NCI-H510A (cell line): ENCODE results near the gene ARHGAP24.
"Not testable (repeated sequence)": the region's sequence is repeated elsewhere in the genome, so short reads cannot be mapped to it uniquely, and the experiment has no call there.

Experiments used
- DNase-seq: peaks from one replicate; lab custom pipeline; 2025; lab: John Stamatoyannopoulos, UW

ARHGAP24 gene

GRCh38 chr4:85861064-85861765 is 386.3 kb downstream of the ARHGAP24 start:
- DNase-seq, result peak; percentile 21

GRCh38 chr4:85862896-85863295 is 387.9 kb downstream of the ARHGAP24 start:
- no peak for DNase-seq

GRCh38 chr4:85864259-85865205 is 389.6 kb downstream of the ARHGAP24 start:
- no peak for DNase-seq

GRCh38 chr4:85865256-85865655 is 390.3 kb downstream of the ARHGAP24 start:
- no peak for DNase-seq

- DNase-seq, result no peak
These were observed 391.6 kb downstream of the ARHGAP24 start for GRCh38 chr4:85866508-85866907.

- DNase-seq, result no peak
These were observed 392.3 kb downstream of the ARHGAP24 start for GRCh38 chr4:85867271-85867670.

GRCh38 chr4:85869181-85869580 is 394.2 kb downstream of the ARHGAP24 start:
- DNase-seq, result no peak

- DNase-seq, result no peak
These were observed 395.5 kb downstream of the ARHGAP24 start for GRCh38 chr4:85870298-85871083.

GRCh38 chr4:85873566-85873965 is 398.6 kb downstream of the ARHGAP24 start:
- DNase-seq, result no peak

- no peak for DNase-seq
These were observed 404.6 kb downstream of the ARHGAP24 start for GRCh38 chr4:85879518-85879917.

GRCh38 chr4:85883180-85883579 is 408.2 kb downstream of the ARHGAP24 start:
- DNase-seq, result no peak

GRCh38 chr4:85884251-85884650 is 409.3 kb downstream of the ARHGAP24 start:
- DNase-seq, result no peak

GRCh38 chr4:85886665-85887064 is 411.7 kb downstream of the ARHGAP24 start:
- no peak for DNase-seq

- no peak for DNase-seq
These were observed 414.4 kb downstream of the ARHGAP24 start for GRCh38 chr4:85889314-85889713.

GRCh38 chr4:85895755-85896154 is 420.8 kb downstream of the ARHGAP24 start:
- DNase-seq, result no peak

GRCh38 chr4:85898231-85898630 is 423.3 kb downstream of the ARHGAP24 start:
- no peak for DNase-seq

GRCh38 chr4:85901500-85901899 is 426.6 kb downstream of the ARHGAP24 start:
- DNase-seq, result no peak

- DNase-seq, result not testable (repeated sequence)
These were observed 427.7 kb downstream of the ARHGAP24 start for GRCh38 chr4:85902647-85903046.

GRCh38 chr4:85905761-85906160 is 430.8 kb downstream of the ARHGAP24 start:
- DNase-seq, result no peak

- no peak for DNase-seq
These were observed 432.1 kb downstream of the ARHGAP24 start for GRCh38 chr4:85907001-85907400.

GRCh38 chr4:85909851-85910250 is 434.9 kb downstream of the ARHGAP24 start:
- DNase-seq, result no peak

GRCh38 chr4:85910985-85911384 is 436.0 kb downstream of the ARHGAP24 start:
- no peak for DNase-seq
